OCI-LY1 (cell line): ENCODE measurements around the gene GALNT14.

ENCODE experiments used
- CTCF ChIP-seq: fragments of 200-600 bp; sonication (generic), shearing (Covaris generic); IDR thresholded peaks from 2 replicates; pipeline ENCODE4 v1.5.1; 2017; ENCODE audit warnings: mild to moderate bottlenecking, antibody characterized with exemption, low read length, moderate library complexity, mixed read lengths
- EZH2 ChIP-seq: fragments of 200-600 bp; sonication (generic), shearing (Covaris generic); IDR thresholded peaks from 2 replicates; pipeline ENCODE4 v1.8.0; 2017; ENCODE audit warnings: borderline replicate concordance, mixed run types, mild to moderate bottlenecking, antibody characterized with exemption, low read length, moderate library complexity, mixed read lengths

- TF ChIP-seq CTCF (no peak), EZH2 (no peak)
Measured at GRCh38 chr2:31032475-31032874, 105.8 kb downstream of the GALNT14 start.
